HG03139 (cell line): ENCODE data around the gene CD300LG.
"Not testable (repeated sequence)": the region's sequence is repeated elsewhere in the genome, so short reads cannot be mapped to it uniquely, and the experiment has no call there.

Experiments used
- ATAC-seq: cut with Tn5 transposase; IDR thresholded peaks from one replicate; pipeline ENCODE4 v1.9.1; 2021; ENCODE audit not compliant: unreplicated experiment

CD300LG gene

DNA sequence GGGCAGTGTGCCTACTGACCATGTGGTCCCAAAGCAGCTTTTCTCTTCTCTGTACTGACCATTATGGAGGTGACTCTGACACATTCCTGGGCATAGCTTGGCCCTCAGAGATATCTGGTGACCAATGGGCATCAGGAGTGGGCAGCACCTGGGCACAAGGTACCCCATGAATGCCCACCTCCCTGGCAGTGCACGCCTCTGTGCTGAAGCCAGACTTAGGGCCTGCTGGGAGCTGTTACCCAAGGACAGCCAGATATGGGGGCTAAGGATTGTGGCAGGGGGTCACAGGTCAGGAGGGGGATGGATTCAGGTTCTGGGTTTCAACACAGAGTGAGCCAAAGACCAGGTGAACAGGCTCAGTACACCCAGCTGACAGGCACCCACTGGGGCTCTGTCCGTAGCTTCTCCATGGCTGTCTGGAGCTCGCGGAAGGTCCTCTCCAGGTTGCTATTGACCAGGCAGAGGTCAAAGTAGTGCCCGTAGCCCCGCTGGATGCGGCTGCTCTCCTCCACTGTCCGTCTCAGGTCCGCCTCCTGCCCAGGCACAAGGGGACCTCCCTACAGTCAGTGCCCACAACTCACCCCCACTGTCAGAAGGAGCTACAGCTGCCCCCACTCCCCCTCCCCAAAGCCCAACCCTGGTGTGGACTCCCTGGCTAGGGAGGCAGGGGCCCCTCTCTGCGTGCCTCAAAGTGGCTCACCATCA is 30.6 kb downstream of the CD300LG start:
- no peak for ATAC-seq

DNA sequence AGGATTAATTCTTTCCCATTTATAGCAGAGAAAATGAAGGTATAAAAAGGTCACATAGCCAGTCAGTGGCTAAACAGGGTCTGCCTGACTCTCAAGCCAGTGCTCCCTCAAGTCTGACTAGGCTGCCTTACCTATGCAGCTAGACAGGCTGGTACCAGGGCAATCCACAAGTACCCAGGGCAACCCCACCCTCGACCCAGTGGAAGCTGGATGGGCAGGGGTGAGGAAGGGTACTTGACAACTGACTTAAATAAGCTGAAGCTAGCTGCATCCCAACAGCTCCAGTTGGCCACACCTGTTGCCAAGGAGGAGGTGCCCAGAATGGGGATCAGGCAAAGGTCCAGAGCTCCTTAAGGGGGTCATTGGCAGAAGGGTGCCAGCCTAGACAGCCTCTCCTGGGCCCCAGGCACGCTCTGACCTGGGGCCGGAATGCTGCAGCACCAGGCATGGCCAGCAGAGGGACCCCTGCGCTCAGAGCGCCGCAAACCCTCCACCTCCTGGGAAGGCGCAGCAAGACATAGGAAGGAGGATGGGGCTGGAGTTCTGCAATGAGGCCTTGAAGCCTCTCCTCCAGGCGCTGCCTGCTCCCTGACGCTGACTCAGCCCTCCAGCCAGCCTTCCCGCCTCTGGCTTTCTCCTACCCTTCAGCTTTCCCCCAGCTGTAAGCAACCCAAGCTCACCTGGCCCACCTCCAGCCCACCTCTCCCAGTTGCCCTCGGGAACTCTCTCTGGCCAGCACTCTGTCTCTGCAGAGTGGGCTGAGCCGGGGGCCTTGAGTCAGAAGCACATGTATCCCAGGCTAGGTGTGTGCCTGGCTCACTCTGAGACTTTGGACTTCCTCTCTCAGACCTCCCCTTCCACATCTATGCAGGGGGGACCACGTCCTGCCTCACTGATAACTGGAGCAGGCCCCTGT is 31.5 kb downstream of the CD300LG start:
- no peak for ATAC-seq

DNA sequence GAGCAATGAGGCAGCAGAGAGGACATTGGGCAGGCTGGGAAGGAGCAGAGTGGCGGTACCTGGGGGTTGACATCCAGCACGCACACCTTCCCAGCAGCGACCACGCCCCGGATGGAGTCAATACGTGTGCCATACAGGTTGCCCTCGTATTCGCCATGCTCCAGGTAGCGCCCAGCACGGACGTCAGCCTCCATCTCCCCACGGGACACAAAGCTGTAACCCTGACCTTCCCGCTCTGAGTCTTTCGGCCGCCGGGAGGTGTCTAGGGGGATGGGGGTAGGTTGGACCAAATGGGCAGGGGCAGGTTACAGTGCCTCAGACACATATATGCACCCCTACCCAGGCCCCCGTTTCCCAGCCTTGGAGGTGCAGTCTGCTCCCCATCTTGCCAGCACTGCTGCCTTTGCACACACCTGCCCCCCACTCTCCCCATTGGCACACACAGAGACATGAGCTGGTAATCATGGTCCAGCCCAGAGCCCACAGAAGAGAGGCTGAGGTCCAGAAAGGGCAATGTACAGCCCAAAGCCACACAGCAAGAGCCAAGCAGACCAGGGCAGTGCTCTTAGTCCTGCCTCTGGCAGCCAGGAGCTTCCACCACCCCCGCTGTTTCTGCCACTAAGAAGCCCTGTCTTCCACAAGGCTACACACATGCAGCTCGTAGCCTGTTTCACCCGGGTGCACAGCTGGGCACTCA is 32.9 kb downstream of the CD300LG start:
- ATAC-seq, result no peak

DNA sequence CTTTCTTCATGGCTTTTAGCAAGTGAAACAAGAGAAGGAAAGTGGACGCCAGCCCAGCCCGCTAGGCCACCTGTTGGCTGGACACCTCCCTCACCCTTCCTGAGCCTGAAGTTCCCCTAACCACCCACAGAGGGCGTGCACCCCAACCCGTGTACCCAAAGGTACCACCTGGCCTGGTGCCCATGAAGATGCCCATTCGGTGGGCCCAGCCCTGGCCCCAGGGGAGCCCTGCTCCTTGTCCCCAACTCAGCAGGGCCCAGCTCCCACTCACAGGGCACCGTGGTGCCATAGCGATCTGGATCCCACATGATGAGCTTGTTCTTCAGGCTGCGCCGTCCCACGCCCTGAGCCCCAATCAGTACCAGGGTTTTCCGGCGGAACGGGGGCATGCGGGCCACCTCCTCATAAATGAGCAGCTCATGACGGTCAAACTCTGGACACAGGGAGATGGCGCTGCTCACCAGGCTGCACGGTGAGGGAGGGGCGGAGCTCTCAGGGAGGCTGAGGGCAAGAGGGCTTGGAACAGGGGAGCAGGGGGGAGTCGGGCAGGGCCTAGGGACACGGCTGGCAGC is 33.5 kb downstream of the CD300LG start:
- ATAC-seq, result no peak

GRCh38 chr17:43881181-43881580 is 34.2 kb downstream of the CD300LG start:
- ATAC-seq, result no peak

DNA sequence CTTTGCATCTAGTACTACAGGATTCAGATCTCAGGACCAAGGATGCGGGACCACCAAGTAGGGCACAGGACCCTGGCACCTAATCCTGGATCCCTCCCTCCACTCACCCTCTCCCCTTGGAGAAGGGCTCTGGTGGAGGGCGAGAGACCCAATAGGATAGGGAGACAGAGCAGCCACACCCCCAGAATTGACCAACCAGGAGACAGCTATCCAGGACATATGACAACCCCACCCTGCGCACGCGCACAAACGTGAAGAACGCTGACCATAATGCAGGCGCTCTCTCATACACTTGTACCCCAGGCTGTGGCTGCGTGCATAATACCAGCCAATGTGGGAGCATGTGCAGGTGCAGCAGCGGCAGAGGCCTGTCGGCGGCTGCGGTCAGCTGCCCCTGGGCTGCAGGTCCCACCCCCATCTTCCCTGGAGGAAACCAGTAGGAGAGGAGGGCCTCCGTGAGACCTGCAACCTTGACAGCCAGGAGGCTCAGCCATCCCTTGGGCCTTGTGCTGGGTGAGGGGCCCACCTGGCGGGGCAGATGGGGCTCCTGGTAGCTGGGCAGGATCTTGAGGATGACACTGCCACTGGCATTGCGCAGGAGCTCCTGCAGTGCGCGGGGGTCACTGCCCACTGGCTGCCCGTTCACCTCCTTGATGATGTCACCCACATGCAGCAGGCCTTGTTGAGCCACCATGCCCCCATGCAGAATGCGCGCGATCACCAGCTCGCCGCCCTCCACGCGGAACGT is 35.0 kb downstream of the CD300LG start:
- ATAC-seq, result no peak

- ATAC-seq, result no peak
Measured at GRCh38 chr17:43882761-43883415, 35.9 kb downstream of the CD300LG start.

GRCh38 chr17:43888548-43888947 is 41.6 kb downstream of the CD300LG start:
- no peak for ATAC-seq

- ATAC-seq, result no peak
Measured at GRCh38 chr17:43890240-43890639, 43.3 kb downstream of the CD300LG start.

- no peak for ATAC-seq
Measured at GRCh38 chr17:43891851-43892646, 45.1 kb downstream of the CD300LG start.

DNA sequence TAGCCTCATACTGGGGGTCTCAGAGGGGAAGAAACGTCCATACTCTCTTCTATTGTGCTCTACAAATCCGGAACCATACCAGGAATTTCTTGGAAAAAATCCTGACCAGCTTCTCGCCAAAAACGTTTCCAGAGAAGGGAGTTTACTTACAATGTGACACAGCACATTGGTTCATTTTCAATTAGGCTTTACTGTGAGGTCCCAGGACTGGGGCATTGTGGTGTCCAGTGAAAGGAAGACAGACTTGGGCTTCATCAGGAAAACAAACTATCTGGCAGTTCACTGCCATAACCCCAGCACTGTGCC is 45.6 kb downstream of the CD300LG start:
- no peak for ATAC-seq

DNA sequence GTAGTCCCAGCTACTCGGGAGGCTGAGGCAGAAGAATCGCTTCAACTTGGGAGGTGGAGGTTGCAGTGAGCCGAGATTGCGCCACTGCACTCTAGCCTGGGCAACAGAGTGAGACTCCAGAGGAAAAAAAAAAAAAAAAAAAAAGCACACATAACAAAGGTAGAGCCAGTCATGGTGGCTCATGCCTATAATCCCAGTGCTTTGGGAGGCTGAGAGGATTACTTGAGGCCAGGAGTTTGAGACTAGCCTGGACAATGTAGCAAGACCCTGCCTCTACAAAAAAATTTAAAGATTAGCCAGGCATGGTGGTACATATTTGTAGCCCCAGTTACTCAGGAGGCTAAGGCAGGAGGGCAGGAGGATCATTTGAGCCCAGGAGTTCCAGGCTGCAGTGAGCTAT is 47.5 kb downstream of the CD300LG start:
- not testable (repeated sequence) for ATAC-seq

- no peak for ATAC-seq
Measured at GRCh38 chr17:43897831-43898230, 50.9 kb downstream of the CD300LG start.

- no peak for ATAC-seq
Measured at GRCh38 chr17:43898446-43898845, 51.5 kb downstream of the CD300LG start.

- no peak for ATAC-seq
Measured at GRCh38 chr17:43900183-43900857, 53.3 kb downstream of the CD300LG start.

DNA sequence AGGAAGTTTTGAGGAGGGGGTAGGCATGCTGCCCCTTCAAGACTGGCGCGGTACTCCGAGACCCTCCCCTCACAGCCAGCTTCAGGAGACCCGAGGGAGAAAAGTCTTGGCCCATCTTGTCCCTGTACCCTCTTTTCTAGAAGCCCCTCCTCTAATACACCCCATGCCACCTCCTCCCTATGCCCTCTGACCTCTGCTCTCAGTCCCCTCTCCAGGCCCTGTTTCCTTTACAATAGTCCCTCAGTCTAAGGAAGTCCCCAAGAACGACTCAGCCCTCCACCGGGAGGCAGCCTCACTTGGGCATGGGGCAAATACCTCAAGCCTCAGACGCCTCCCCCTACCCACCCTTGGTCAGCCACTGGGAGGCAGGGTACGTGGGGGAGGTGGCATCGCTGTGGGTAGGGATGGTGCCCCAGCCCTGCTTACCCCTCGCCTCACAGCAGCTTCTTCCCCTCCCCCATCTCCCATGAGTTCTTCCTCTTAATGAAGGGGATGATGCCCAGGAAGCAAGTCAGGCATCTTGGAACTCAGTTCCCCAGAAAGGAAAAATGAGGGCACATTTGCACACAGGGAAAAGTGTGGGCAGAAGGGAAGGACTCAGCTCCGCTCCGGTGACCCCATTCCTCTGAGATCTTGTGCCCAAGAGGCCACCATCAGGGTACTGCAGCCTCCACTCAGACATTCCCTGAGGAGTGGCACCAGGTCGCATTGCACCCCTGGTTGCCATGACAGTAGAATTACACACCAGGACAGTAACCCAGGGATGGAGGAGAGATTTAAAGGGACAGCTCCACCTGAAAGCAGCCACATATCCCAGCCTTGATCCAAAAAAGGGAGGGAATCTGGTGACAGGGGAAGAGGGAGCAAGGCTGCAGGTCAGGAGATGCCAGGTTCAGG is 54.1 kb downstream of the CD300LG start:
- no peak for ATAC-seq

GRCh38 chr17:43901861-43902589 is 55.0 kb downstream of the CD300LG start:
- ATAC-seq, result no peak
